ENCODE results near the gene KCNE2. TPM values are rescaled to one million over a fixed set of nuclear protein-coding genes. Genes with fewer than 3 reads are reported as not detected.

Gene KCNE2
- total RNA-seq, 4 donors from 2014 or later, result not detected

DNA sequence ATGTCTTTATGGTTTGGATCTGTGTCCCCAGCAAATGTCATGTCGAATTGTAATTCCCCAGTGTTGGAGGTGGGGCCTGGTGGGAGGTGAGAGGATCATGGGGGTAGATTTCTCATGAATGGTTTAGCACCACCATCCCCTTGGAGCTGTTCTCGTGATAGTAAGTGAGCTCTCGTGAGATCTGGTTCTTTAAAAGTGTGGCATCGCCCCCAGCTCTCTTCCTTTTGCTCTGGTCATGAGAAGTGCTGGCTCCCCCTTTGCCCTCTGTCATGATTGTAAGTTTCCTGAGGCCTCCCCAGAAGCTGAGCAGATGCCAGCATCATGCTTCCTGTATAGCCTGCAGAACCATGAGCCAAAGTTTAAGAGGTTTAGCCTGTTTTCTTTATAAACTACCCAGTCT, 11.2 kb upstream of the KCNE2 start:
- TF ChIP-seq, protein P1, sequence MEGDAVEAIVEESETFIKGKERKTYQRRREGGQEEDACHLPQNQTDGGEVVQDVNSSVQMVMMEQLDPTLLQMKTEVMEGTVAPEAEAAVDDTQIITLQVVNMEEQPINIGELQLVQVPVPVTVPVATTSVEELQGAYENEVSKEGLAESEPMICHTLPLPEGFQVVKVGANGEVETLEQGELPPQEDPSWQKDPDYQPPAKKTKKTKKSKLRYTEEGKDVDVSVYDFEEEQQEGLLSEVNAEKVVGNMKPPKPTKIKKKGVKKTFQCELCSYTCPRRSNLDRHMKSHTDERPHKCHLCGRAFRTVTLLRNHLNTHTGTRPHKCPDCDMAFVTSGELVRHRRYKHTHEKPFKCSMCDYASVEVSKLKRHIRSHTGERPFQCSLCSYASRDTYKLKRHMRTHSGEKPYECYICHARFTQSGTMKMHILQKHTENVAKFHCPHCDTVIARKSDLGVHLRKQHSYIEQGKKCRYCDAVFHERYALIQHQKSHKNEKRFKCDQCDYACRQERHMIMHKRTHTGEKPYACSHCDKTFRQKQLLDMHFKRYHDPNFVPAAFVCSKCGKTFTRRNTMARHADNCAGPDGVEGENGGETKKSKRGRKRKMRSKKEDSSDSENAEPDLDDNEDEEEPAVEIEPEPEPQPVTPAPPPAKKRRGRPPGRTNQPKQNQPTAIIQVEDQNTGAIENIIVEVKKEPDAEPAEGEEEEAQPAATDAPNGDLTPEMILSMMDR (IDR thresholded peaks at IDR 0.05; ENCODE audit: low read depth), result no peak

DNA sequence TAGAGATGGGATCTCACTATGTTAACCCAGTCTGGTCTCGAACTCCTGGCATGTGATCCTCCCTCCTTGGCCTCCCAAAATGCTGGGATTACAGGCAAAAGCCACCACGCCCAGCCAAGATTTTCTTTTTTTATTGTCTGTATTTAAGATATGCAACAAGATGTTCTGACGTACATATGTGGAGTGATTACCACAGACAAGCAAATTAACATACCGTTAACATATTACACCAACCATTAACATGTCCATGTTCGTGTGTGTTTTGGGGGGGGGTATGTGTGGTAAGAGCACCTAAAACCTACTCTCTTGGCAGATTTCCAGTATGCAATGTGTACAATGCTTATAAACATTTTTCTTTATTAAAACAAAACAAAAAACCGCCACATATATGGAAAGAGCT, 10.6 kb upstream of the KCNE2 start:
- TF ChIP-seq, protein P1 (IDR thresholded peaks at IDR 0.05; ENCODE audit: low read depth), result no peak

DNA sequence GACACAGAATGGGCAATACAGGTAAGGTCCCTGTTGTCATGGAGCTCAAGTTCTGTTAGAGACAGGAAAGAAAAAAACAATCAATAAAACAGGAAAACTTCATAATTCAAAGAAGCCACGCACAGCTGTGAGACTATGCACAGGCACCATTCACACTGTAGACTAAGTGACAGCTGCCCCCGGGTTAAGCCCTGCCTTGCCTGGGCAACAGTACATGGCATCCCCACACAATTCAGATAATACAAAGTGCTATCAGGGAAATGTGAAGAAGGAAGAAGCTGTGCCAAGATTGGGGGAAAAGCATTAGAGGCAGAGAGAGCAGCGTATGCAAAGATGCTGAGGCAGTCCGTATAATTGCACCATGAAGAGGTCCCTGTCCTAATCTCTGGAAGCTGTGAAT, 9.0 kb upstream of the KCNE2 start:
- TF ChIP-seq, protein P1 (IDR thresholded peaks at IDR 0.05; ENCODE audit: low read depth), result no peak

DNA sequence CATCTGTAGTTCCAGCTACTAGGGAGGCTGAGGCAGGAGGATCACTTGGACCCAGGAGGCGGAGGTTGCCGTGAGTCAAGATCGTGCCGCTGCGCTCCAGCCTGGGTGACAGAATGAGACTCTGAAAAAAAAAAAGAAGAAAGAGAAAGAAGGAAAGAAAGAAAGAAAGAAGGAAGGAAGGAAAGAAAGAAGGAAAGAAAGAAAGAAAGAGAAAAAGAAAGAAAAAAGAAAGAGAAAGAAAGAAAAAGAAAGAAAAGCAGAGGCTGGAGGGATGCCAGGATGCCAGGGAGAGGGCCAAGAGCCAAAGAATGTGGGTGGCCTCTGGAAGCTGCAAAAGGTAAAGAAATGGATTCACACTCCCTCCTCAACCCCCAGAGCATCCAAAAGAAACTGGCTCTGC, 8.2 kb upstream of the KCNE2 start:
- TF ChIP-seq, protein P1 (IDR thresholded peaks at IDR 0.05; ENCODE audit: low read depth), result no peak

DNA sequence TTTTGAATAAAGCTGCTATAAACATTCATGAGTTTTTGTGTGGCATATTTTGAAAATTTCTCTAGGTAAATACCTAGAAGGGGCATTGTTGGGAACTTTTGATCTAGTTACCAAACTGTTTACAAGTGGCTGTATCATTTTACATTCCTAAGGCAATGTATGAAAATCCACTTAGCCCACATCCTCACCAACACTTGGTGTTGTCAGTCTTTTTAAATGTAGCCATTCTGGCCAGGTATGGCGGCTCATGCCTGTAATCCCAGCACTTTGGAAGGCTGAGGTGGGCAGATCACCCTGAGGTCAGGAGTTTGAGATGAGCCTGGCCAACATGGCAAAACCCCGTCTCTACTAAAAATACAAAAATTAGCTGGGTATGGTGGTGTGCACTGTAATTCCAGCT, 5.9 kb upstream of the KCNE2 start:
- TF ChIP-seq, protein P1 (IDR thresholded peaks at IDR 0.05; ENCODE audit: low read depth), result no peak

DNA sequence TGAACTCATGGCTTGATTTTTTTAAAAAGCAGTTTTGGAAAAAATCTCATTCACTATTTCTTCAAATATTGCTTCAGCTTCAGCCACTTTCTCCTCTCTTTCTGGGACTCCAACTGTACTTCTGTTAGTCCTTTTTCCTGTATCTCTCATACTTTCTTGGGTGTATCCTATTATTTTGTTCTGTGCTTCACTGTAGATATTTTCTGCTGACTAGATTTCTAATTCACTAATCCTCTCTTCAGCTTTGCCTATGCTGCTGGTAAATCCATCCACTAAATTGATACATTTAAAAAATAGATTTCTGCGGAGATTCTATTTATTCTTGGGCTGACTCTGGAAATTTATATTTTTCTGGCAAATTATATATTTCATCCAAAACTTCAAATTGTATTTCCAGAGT, 4.9 kb upstream of the KCNE2 start:
- TF ChIP-seq, protein P1 (IDR thresholded peaks at IDR 0.05; ENCODE audit: low read depth), result no peak

DNA sequence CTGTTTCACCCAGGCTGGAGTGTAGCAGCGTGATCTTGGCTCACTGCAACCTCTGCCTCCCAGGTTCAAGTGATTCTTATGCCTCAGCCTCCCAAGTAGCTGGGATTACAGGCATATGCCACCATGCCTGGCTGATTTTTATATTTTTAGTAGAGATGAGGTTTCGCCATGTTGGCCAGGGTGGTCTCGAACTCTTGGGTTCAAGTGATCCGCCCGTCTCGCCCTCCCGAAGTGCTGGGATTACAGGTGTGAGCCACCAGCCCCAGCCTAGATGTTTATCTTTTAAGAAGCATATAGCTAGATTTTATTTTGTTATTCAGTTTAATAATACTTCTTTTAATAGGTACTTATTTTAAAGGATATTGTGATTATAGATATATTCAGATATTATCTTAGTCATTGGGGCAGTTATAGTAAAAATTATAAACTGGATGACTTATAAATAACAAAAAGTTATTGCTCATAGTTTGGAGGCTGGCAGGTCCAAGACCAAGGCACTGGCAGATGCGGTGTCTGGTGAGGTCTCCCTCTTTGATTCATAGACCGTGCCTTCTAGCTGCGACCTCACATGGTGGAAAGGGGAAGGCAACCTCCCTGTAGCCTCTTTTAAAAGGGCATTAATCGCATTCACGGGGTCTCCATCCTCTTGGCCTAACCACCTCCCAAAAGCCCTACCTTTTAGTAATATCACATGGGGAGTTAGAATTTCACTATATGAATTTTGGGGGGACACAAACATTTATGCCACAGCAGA, 3.1 kb upstream of the KCNE2 start:
- TF ChIP-seq, protein P1 (IDR thresholded peaks at IDR 0.05; ENCODE audit: low read depth), result no peak

Data from subcutaneous adipose tissue (tissue), 4 donors.